GM23338 (cell line): ENCODE data around the gene TMEM158. TPM values are rescaled to one million over a fixed set of nuclear protein-coding genes. Genes with fewer than 3 reads are reported as not detected.

Experiments used
- ATAC-seq: fragments of 200-7000 bp; cut with Tn5 transposase; 3 replicates; pipeline ENCODE4 v1.9.1; 2020
- DNase-seq: peaks from one replicate; pipeline ENCODE4 v3.0.0-alpha.2; 2015; ENCODE audit warnings: low spot score
- H2AFZ ChIP-seq: fragments of 200-600 bp; sonication (generic); 2 replicates; pipeline ENCODE4 v1.8.0; 2016; ENCODE audit warnings: antibody characterized with exemption, mild to moderate bottlenecking, moderate library complexity
- H3F3A ChIP-seq: fragments of 200-600 bp; sonication (generic); replicated peaks from 2 replicates; pipeline ENCODE4 v1.8.0; 2017; ENCODE audit warnings: antibody characterized with exemption, mixed run types, low read depth
- H3K27ac ChIP-seq: fragments of 200-600 bp; sonication (generic); 2 replicates; pipeline ENCODE4 v1.6.1; 2016; ENCODE audit warnings: low read depth
- H3K27me3 ChIP-seq: fragments of 200-600 bp; sonication (generic); 2 replicates; pipeline ENCODE4 v1.8.0; 2016; ENCODE audit warnings: mild to moderate bottlenecking, mixed run types, moderate library complexity; ENCODE audit not compliant: insufficient read depth
- H3K36me3 ChIP-seq: fragments of 200-600 bp; sonication (generic); 2 replicates; pipeline ENCODE4 v1.8.0; 2016; ENCODE audit warnings: mild to moderate bottlenecking; ENCODE audit not compliant: insufficient read depth
- H3K4me1 ChIP-seq: fragments of 200-600 bp; sonication (generic); 2 replicates; pipeline ENCODE4 v1.8.0; 2016; ENCODE audit warnings: mild to moderate bottlenecking, moderate library complexity; ENCODE audit not compliant: insufficient read depth
- H3K4me2 ChIP-seq: fragments of 200-600 bp; sonication (generic); 2 replicates; pipeline ENCODE4 v1.7.1; 2017; ENCODE audit warnings: mixed run types
- H3K4me3 ChIP-seq: fragments of 200-600 bp; sonication (generic); 2 replicates; pipeline ENCODE4 v1.6.1; 2016; ENCODE audit warnings: mixed run types
- H3K79me2 ChIP-seq: fragments of 200-600 bp; sonication (generic); replicated peaks from 2 replicates; pipeline ENCODE4 v1.8.0; 2017; ENCODE audit warnings: mild to moderate bottlenecking; ENCODE audit not compliant: insufficient read depth
- H3K9me2 ChIP-seq: fragments of 200-600 bp; sonication (generic); 2 replicates; pipeline ENCODE4 v1.8.0; 2017; ENCODE audit not compliant: insufficient read depth
- H4K20me1 ChIP-seq: fragments of 200-600 bp; sonication (generic); replicated peaks from 2 replicates; pipeline ENCODE4 v1.8.0; 2017; ENCODE audit warnings: mild to moderate bottlenecking; ENCODE audit not compliant: insufficient read depth
- H3K27ac Mint-ChIP-seq: 2 replicates; pipeline ENCODE4 v1.8.0; 2020; ENCODE audit warnings: inconsistent platforms, mild to moderate bottlenecking, moderate library complexity, mixed read lengths
- H3K27me3 Mint-ChIP-seq: 3 replicates; pipeline ENCODE4 v1.8.0; 2022; ENCODE audit warnings: low read depth, mild to moderate bottlenecking, moderate library complexity, mixed read lengths, inconsistent platforms; ENCODE audit not compliant: insufficient read depth, poor library complexity
- H3K36me3 Mint-ChIP-seq: 3 replicates; pipeline ENCODE4 v1.8.0; 2021; ENCODE audit warnings: low read depth, mild to moderate bottlenecking, inconsistent platforms, moderate library complexity, mixed read lengths
- H3K4me1 Mint-ChIP-seq: 3 replicates; pipeline ENCODE4 v1.8.0; 2020; ENCODE audit warnings: mild to moderate bottlenecking, inconsistent platforms, mixed read lengths
- H3K4me3 Mint-ChIP-seq: 3 replicates; pipeline ENCODE4 v1.8.0; 2021; ENCODE audit warnings: moderate library complexity, mild to moderate bottlenecking, inconsistent platforms, mixed read lengths
- H3K9me3 Mint-ChIP-seq: 3 replicates; pipeline ENCODE4 v1.8.0; 2020; ENCODE audit warnings: moderate library complexity, mild to moderate bottlenecking, inconsistent platforms, mixed read lengths
- EZH2 ChIP-seq: fragments of 200-600 bp; sonication (generic); IDR thresholded peaks from one replicate; pipeline ENCODE4 v1.8.0; 2017; ENCODE audit warnings: antibody characterized with exemption, mild to moderate bottlenecking, low read depth; ENCODE audit not compliant: unreplicated experiment
- EZH2phosphoT487 ChIP-seq: fragments of 200-600 bp; sonication (generic); IDR thresholded peaks from one replicate; pipeline ENCODE4 v1.8.1; 2018; ENCODE audit warnings: antibody characterized with exemption; ENCODE audit not compliant: unreplicated experiment
- NANOG ChIP-seq: IDR thresholded peaks from 2 replicates; pipeline ENCODE4 v1.6.1; 2016; ENCODE audit warnings: antibody characterized with exemption, borderline replicate concordance
- polyA plus RNA-seq: library from polyadenylated mRNA; unstranded; fragments of >200 nt; fragmentation: Nextera tagmentation; extraction: Ambion mirVana; gene quantifications from 2 replicates; pipeline ENCODE4 v1.2.1, GENCODE V29; 2016
- total RNA-seq: library from RNA; depleted of rRNA; stranded (reverse); fragments of >200 nt; shearing (Covaris generic); gene quantifications from 2 replicates; pipeline ENCODE4 v1.2.3, GENCODE V29; 2014
- TF ChIP-seq, protein P1 (sequence below): IDR thresholded peaks from one replicate; pipeline ENCODE4 v1.6.1; 2018; ENCODE audit warnings: antibody characterized with exemption; ENCODE audit not compliant: unreplicated experiment
- TF ChIP-seq, protein P2 (sequence below): IDR thresholded peaks from 2 replicates; pipeline ENCODE4 v1.6.1; 2016; ENCODE audit warnings: antibody characterized with exemption
- TF ChIP-seq, protein P3 (sequence below), 2 experiments: fragments of 200-600 bp in 1 of 2; sonication (generic) in 1 of 2; conservative IDR thresholded peaks; 2 replicates each; pipeline versions ENCODE4 v1.5.1 to v1.6.1; 2016 to 2017; ENCODE audit warnings: antibody characterized with exemption in 2 of 2, low read depth in 2 of 2, mild to moderate bottlenecking in 2 of 2, moderate library complexity in 1 of 2

Gene TMEM158
- total and polyA plus RNA-seq, 2 experiments from 2014 or later, result 9.6 to 16.9 TPM

DNA sequence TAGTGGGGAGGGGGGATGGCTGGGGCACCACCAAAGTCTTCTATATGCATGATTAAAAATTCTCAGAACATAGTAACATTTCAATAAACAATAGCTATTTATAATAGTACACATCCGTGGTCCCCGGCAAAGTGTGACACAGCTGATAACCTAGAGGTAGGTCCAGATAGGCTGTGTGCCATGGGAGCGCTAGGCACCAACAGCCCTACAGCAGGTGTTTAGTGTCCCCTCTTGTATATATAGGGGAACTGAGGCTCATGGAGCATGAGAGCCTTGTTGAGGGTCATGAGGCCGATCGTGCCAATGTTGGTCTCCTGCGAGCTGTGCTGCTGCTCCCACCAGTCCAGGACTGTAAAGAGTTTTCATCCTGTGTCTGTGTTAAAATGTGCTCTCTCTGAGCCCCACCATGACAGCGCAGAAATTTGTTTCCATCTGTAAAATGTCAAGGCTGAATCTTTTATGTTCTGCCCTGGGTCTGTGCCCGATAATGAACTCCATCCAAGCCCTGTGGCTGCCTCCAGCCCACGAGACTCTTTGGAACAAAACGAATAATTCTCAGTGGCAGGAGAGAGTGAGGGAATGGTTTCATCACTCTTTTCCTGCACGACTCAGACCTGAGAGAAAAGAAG lies 14.5 kb downstream of the TMEM158 start (continued):
- TF ChIP-seq, protein P1, sequence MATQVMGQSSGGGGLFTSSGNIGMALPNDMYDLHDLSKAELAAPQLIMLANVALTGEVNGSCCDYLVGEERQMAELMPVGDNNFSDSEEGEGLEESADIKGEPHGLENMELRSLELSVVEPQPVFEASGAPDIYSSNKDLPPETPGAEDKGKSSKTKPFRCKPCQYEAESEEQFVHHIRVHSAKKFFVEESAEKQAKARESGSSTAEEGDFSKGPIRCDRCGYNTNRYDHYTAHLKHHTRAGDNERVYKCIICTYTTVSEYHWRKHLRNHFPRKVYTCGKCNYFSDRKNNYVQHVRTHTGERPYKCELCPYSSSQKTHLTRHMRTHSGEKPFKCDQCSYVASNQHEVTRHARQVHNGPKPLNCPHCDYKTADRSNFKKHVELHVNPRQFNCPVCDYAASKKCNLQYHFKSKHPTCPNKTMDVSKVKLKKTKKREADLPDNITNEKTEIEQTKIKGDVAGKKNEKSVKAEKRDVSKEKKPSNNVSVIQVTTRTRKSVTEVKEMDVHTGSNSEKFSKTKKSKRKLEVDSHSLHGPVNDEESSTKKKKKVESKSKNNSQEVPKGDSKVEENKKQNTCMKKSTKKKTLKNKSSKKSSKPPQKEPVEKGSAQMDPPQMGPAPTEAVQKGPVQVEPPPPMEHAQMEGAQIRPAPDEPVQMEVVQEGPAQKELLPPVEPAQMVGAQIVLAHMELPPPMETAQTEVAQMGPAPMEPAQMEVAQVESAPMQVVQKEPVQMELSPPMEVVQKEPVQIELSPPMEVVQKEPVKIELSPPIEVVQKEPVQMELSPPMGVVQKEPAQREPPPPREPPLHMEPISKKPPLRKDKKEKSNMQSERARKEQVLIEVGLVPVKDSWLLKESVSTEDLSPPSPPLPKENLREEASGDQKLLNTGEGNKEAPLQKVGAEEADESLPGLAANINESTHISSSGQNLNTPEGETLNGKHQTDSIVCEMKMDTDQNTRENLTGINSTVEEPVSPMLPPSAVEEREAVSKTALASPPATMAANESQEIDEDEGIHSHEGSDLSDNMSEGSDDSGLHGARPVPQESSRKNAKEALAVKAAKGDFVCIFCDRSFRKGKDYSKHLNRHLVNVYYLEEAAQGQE, result no peak
- TF ChIP-seq, protein P2, sequence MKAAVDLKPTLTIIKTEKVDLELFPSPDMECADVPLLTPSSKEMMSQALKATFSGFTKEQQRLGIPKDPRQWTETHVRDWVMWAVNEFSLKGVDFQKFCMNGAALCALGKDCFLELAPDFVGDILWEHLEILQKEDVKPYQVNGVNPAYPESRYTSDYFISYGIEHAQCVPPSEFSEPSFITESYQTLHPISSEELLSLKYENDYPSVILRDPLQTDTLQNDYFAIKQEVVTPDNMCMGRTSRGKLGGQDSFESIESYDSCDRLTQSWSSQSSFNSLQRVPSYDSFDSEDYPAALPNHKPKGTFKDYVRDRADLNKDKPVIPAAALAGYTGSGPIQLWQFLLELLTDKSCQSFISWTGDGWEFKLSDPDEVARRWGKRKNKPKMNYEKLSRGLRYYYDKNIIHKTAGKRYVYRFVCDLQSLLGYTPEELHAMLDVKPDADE, result no peak
- TF ChIP-seq EZH2phosphoT487, result no peak

DNA sequence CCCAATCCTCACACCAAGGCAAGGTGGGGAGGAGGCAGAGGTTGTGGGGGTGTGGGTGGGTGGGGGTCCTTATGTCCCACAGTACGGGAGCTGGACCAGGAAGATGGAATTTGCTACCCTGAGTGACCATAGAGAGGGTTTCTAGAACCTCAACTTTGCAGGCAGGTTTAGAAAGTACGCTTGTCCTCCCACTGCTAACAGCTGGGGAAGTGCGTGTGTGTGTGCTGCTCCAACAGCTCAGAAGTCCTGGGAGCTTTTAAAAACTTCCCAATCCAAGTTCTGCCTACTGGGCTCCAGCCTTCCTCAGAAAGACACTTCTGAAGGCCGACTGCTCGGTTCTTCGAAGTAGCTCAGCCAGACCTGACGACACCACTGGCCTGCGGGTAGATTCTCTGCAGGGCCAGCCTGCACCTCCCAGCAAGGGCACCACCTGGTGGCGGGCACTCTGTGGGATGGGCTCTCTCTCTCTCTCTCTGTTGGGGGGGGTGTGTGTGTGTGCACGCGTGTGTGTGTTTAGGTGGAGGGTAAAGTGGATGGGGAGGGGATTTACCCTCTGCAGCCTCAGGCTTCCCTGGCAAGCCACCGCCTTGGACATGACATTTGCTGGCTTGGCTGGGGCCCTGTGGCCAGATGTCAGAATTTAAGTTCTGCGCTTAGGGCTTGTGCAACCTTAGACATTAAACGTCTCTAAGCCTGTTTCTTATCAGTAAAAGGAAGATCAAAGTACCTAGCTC lies 15.6 kb downstream of the TMEM158 start:
- Mint-ChIP-seq H3K27me3 (peaks cover 5% of the 10 kb centered on the region), H3K9me3 (no peaks in the 10 kb centered on the region), H3K4me1 (peaks cover 11% of the 10 kb centered on the region), H3K27ac (no peak overlapping the region), H3K36me3 (no peaks in the 10 kb centered on the region), H3K4me3 (no peak overlapping the region)
- Histone ChIP-seq H3F3A (no peaks in the 10 kb centered on the region), H3K4me2 (no peak overlapping the region), H2AFZ (0 out of 2 replicates have a peak overlapping the region, but pooled peaks have one; percentile 90), H3K27me3 (no peaks in the 10 kb centered on the region), H3K36me3 (no peaks in the 10 kb centered on the region), H3K9me2 (no peaks in the 10 kb centered on the region), H3K79me2 (no peaks in the 10 kb centered on the region), H3K27ac (no peak overlapping the region), H3K4me1 (0 out of 2 replicates have a peak, but pooled peaks cover 6% of the 10 kb centered on the region), H4K20me1 (no peaks in the 10 kb centered on the region), H3K4me3 (no peak overlapping the region)
- ATAC-seq, result peak; percentile 95
- DNase-seq, result peak; percentile 90
- no peak for TF ChIP-seq NANOG
- TF ChIP-seq EZH2, result no peak
- TF ChIP-seq, protein P3, sequence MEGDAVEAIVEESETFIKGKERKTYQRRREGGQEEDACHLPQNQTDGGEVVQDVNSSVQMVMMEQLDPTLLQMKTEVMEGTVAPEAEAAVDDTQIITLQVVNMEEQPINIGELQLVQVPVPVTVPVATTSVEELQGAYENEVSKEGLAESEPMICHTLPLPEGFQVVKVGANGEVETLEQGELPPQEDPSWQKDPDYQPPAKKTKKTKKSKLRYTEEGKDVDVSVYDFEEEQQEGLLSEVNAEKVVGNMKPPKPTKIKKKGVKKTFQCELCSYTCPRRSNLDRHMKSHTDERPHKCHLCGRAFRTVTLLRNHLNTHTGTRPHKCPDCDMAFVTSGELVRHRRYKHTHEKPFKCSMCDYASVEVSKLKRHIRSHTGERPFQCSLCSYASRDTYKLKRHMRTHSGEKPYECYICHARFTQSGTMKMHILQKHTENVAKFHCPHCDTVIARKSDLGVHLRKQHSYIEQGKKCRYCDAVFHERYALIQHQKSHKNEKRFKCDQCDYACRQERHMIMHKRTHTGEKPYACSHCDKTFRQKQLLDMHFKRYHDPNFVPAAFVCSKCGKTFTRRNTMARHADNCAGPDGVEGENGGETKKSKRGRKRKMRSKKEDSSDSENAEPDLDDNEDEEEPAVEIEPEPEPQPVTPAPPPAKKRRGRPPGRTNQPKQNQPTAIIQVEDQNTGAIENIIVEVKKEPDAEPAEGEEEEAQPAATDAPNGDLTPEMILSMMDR (conservative IDR thresholded peaks at IDR 0.05; ENCODE audit: low read depth in 2 of 2), result peak; percentile 92 to 94
- TF ChIP-seq, protein P2, result no peak
